ENCODE results near the gene ABCD1.

DNA sequence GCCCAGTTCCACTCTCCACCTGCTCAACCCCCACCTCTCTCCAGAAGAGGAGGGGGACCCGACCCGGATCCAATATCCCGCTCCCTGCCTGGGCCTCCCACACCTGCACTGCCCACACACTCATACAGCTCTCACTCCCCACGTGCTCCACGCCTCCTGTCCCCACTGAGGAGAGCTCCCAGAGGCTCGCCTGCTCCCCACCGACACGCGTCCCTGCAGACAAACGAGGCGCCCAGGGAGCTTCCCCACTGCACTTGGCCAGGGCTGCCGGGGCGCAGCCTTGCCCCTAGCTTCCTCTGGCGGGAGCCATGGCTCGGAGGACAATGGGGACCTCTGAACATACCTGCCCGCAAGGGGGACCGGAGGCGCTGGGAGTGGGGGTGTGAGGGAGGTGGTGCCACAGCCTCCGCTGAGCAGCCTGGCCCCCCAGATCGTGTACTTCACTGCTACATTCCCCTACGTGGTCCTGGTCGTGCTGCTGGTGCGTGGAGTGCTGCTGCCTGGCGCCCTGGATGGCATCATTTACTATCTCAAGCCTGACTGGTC, 32.0 kb upstream of the ABCD1 start:
- TF ChIP-seq, protein P1, sequence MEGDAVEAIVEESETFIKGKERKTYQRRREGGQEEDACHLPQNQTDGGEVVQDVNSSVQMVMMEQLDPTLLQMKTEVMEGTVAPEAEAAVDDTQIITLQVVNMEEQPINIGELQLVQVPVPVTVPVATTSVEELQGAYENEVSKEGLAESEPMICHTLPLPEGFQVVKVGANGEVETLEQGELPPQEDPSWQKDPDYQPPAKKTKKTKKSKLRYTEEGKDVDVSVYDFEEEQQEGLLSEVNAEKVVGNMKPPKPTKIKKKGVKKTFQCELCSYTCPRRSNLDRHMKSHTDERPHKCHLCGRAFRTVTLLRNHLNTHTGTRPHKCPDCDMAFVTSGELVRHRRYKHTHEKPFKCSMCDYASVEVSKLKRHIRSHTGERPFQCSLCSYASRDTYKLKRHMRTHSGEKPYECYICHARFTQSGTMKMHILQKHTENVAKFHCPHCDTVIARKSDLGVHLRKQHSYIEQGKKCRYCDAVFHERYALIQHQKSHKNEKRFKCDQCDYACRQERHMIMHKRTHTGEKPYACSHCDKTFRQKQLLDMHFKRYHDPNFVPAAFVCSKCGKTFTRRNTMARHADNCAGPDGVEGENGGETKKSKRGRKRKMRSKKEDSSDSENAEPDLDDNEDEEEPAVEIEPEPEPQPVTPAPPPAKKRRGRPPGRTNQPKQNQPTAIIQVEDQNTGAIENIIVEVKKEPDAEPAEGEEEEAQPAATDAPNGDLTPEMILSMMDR (conservative IDR thresholded peaks at IDR 0.05) = no peak
- TF ChIP-seq EZH2 (IDR thresholded peaks at IDR 0.05; ENCODE audit: low read depth) = no peak

All from PC-9 (cell line).